Liver (tissue), 3 donors: Measurements from ENCODE around the gene DHH.

ENCODE experiments used
- FOXA1 ChIP-seq: IDR thresholded peaks from 2 replicates; pipeline ENCODE4 v1.6.1; 2016; ENCODE audit warnings: antibody characterized with exemption
- FOXA2 ChIP-seq: IDR thresholded peaks from 2 replicates; pipeline ENCODE4 v1.6.1; 2016; ENCODE audit warnings: antibody characterized with exemption
- HNF4A ChIP-seq, 2 donors: conservative IDR thresholded peaks; 2 replicates each; pipeline ENCODE4 v1.6.1; 2016; ENCODE audit warnings: antibody characterized with exemption in 2 of 2, mild to moderate bottlenecking in 2 of 2
- HNF4G ChIP-seq: IDR thresholded peaks from 2 replicates; pipeline ENCODE4 v1.6.1; 2016; ENCODE audit warnings: antibody characterized with exemption
- JUND ChIP-seq, 2 donors: IDR thresholded peaks; 2 replicates each; pipeline ENCODE4 v1.6.1; 2016; ENCODE audit warnings: antibody characterized with exemption in 2 of 2
- SP1 ChIP-seq: IDR thresholded peaks from 2 replicates; pipeline ENCODE4 v1.6.1; 2018; ENCODE audit warnings: antibody characterized with exemption, mild to moderate bottlenecking
- TAF1 ChIP-seq: conservative IDR thresholded peaks from 2 replicates; pipeline ENCODE4 v1.6.1; 2016; ENCODE audit warnings: antibody characterized with exemption, mild to moderate bottlenecking
- YY1 ChIP-seq: IDR thresholded peaks from 2 replicates; pipeline ENCODE4 v1.6.1; 2016; ENCODE audit warnings: antibody characterized with exemption, mild to moderate bottlenecking
- TF ChIP-seq, protein P1 (sequence below): fragments of 150-350 bp; IDR thresholded peaks from 2 replicates; pipeline ENCODE4 v1.5.1; 2017; ENCODE audit warnings: improper control_type of control experiment, low read depth, low read length; ENCODE audit not compliant: missing input control
- TF ChIP-seq, protein P2 (sequence below): IDR thresholded peaks from 2 replicates; pipeline ENCODE4 v1.6.1; 2016; ENCODE audit warnings: antibody characterized with exemption
- TF ChIP-seq, protein P3 (sequence below): IDR thresholded peaks from 2 replicates; pipeline ENCODE4 v1.6.1; 2016; ENCODE audit warnings: antibody characterized with exemption
- donor health status: healthy.
- donor health status: healthy.

DNA sequence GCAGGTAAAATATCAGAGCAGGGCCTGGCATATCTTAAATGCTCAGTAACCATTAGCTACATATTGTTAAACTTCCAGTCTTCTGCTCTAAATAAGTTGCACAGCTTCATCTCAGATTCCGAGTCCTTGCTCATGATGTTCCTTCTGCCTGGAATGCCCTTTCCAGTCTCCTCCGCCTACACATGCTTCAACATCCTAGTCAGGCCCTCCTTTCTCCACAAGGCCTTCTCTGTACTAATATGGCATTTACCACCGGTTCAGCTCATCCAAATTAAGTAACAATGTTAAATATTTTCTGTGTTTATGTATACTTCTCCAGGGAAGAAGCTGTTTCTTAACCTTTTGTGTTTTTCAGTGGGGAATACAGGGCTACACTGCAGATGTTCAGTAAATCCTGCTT, 8.5 kb downstream of the DHH start:
- TF ChIP-seq JUND (IDR thresholded peaks at IDR 0.05), result no peak
- TF ChIP-seq, protein P1, sequence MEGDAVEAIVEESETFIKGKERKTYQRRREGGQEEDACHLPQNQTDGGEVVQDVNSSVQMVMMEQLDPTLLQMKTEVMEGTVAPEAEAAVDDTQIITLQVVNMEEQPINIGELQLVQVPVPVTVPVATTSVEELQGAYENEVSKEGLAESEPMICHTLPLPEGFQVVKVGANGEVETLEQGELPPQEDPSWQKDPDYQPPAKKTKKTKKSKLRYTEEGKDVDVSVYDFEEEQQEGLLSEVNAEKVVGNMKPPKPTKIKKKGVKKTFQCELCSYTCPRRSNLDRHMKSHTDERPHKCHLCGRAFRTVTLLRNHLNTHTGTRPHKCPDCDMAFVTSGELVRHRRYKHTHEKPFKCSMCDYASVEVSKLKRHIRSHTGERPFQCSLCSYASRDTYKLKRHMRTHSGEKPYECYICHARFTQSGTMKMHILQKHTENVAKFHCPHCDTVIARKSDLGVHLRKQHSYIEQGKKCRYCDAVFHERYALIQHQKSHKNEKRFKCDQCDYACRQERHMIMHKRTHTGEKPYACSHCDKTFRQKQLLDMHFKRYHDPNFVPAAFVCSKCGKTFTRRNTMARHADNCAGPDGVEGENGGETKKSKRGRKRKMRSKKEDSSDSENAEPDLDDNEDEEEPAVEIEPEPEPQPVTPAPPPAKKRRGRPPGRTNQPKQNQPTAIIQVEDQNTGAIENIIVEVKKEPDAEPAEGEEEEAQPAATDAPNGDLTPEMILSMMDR, result no peak
- TF ChIP-seq FOXA1, result no peak
- TF ChIP-seq HNF4G, result no peak
- TF ChIP-seq FOXA2, result no peak
- TF ChIP-seq HNF4A (conservative IDR thresholded peaks at IDR 0.05), result no peak
- TF ChIP-seq, protein P2, sequence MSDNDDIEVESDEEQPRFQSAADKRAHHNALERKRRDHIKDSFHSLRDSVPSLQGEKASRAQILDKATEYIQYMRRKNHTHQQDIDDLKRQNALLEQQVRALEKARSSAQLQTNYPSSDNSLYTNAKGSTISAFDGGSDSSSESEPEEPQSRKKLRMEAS, result no peak
- no peak for TF ChIP-seq SP1
- TF ChIP-seq YY1, result no peak
- TF ChIP-seq, protein P3, sequence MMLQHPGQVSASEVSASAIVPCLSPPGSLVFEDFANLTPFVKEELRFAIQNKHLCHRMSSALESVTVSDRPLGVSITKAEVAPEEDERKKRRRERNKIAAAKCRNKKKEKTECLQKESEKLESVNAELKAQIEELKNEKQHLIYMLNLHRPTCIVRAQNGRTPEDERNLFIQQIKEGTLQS, result no peak
- TF ChIP-seq TAF1, result no peak
